PC-3 (cell line): ENCODE results near the gene LRRC47. TPM values are rescaled to one million over a fixed set of nuclear protein-coding genes. Genes with fewer than 3 reads are reported as not detected.

Experiments
- ATAC-seq: fragments of 200-7000 bp; cut with Tn5 transposase; 2 replicates; pipeline ENCODE4 v1.9.1; 2020; ENCODE audit warnings: mild to moderate bottlenecking, moderate library complexity
- BruUV-seq: library from RNA; stranded (reverse); fragments of 400-500 nt; replicated peaks from 2 replicates; lab custom pipeline; 2021; lab: Mats Ljungman, UMichigan
- CTCF ChIA-PET: fragments of 300-600 bp; sonication (Branson Sonifier 250); formaldehyde crosslinking; loops from one replicate; lab custom pipeline; 2022; ENCODE audit warnings: antibody characterized with exemption; lab: Charles Lee
- POLR2A ChIA-PET: fragments of 300-600 bp; sonication (Branson Sonifier 250); formaldehyde crosslinking; loops from one replicate; lab custom pipeline; 2022; ENCODE audit warnings: antibody characterized with exemption; ENCODE audit not compliant: unreplicated experiment; lab: Charles Lee
- DNase-seq: peaks from one replicate; pipeline ENCODE4 v3.0.0-alpha.2; 2015
- H2AFZ ChIP-seq: fragments of 300-600 bp; sonication (generic); 2 replicates; pipeline ENCODE4 v1.6.0; 2016; ENCODE audit warnings: antibody characterized with exemption, low read length
- H3F3A ChIP-seq: fragments of 300-600 bp; sonication (generic); one replicate; pipeline ENCODE4 v1.6.0; 2017; ENCODE audit warnings: antibody characterized with exemption, low read length, control low read depth, mild to moderate bottlenecking; ENCODE audit not compliant: unreplicated experiment
- H3K27ac ChIP-seq: fragments of 300-600 bp; sonication (generic); 2 replicates; pipeline ENCODE4 v1.5.1; 2016; ENCODE audit warnings: mild to moderate bottlenecking, low read length
- H3K27me3 ChIP-seq: fragments of 300-600 bp; sonication (generic); 2 replicates; pipeline ENCODE4 v1.6.1; 2016; ENCODE audit warnings: low read length, mixed read lengths
- H3K36me3 ChIP-seq: fragments of 300-600 bp; sonication (generic); 2 replicates; pipeline ENCODE4 v1.6.1; 2016; ENCODE audit warnings: low read depth, mixed run types, low read length, mixed read lengths
- H3K4me1 ChIP-seq: fragments of 300-600 bp; sonication (generic); 2 replicates; pipeline ENCODE4 v1.5.1; 2016; ENCODE audit warnings: low read length; ENCODE audit not compliant: insufficient read depth
- H3K4me2 ChIP-seq: fragments of 300-600 bp; sonication (generic); 2 replicates; pipeline ENCODE4 v1.6.0; 2016; ENCODE audit warnings: low read length
- H3K4me3 ChIP-seq: fragments of 300-600 bp; sonication (generic); 2 replicates; pipeline ENCODE4 v1.5.1; 2016; ENCODE audit warnings: mild to moderate bottlenecking, low read length, mixed read lengths
- H3K79me2 ChIP-seq: fragments of 300-600 bp; sonication (generic); 2 replicates; pipeline ENCODE4 v1.6.1; 2017; ENCODE audit warnings: low read length, mixed read lengths
- H3K9ac ChIP-seq: fragments of 300-600 bp; sonication (generic); 2 replicates; pipeline ENCODE4 v1.6.0; 2016; ENCODE audit warnings: mild to moderate bottlenecking, low read length
- H3K9me2 ChIP-seq: fragments of 300-600 bp; sonication (generic); replicated peaks from 2 replicates; pipeline ENCODE4 v1.6.1; 2016; ENCODE audit warnings: mixed run types, low read length, mixed read lengths
- H3K9me3 ChIP-seq: fragments of 300-600 bp; sonication (generic); 2 replicates; pipeline ENCODE4 v1.6.1; 2016; ENCODE audit warnings: low read length, mixed read lengths
- H4K20me1 ChIP-seq: fragments of 300-600 bp; sonication (generic); 2 replicates; pipeline ENCODE4 v1.6.1; 2016; ENCODE audit warnings: low read length, mixed read lengths
- CTCF ChIP-seq: fragments of 300-600 bp; sonication (generic); conservative IDR thresholded peaks from 2 replicates; pipeline ENCODE4 v1.5.1; 2017; ENCODE audit warnings: antibody characterized with exemption, low read depth, mild to moderate bottlenecking, low read length
- EZH2 ChIP-seq: fragments of 300-600 bp; sonication (generic); IDR thresholded peaks from one replicate; pipeline ENCODE4 v1.6.1; 2017; ENCODE audit warnings: antibody characterized with exemption, mild to moderate bottlenecking, low read length; ENCODE audit not compliant: unreplicated experiment
- EZH2phosphoT487 ChIP-seq: fragments of 300-600 bp; sonication (generic); IDR thresholded peaks from 2 replicates; pipeline ENCODE4 v1.6.1; 2018; ENCODE audit warnings: mild to moderate bottlenecking, antibody characterized with exemption, low read length, borderline replicate concordance
- intact Hi-C: fragments of 100-400 bp; cut with micrococcal nuclease; formaldehyde crosslinking; loops from 2 replicates; pipeline ENCODE4 v1.9.0; 2023
- total RNA-seq: library from RNA; depleted of rRNA; stranded (reverse); fragments of >200 nt; gene quantifications from 2 replicates; pipeline ENCODE4 v1.2.3, GENCODE V29; 2014

LRRC47 gene
- total RNA-seq, 1 experiment from 2014 or later, result 77.4 TPM

- no peaks in the 10 kb centered on the region for H3K9me2 ChIP-seq
- peaks cover 22% of the 10 kb centered on the region for H3K36me3 ChIP-seq
- CTCF ChIA-PET, result no interaction called here
- H3F3A ChIP-seq, result no peaks in the 10 kb centered on the region
- H4K20me1 ChIP-seq, result no peaks in the 10 kb centered on the region
- H3K4me1 ChIP-seq, result no peaks in the 10 kb centered on the region
- no peak overlapping the region for H3K4me3 ChIP-seq
- no peak for ATAC-seq
- H3K9ac ChIP-seq, result no peak overlapping the region
- no peak overlapping the region for H3K4me2 ChIP-seq
- no peak for TF ChIP-seq EZH2phosphoT487
- TF ChIP-seq EZH2, result no peak
- TF ChIP-seq CTCF, result no peak
- no peak overlapping the region for H3K27ac ChIP-seq
- intact Hi-C loops, result no loop called here
- no peaks in the 10 kb centered on the region for H3K9me3 ChIP-seq
- H3K79me2 ChIP-seq, result no peaks in the 10 kb centered on the region
- no peaks in the 10 kb centered on the region for H3K27me3 ChIP-seq
- H2AFZ ChIP-seq, result no peak overlapping the region
- BruUV-seq, result no TSS peak
- no peak for DNase-seq
- POLR2A ChIA-PET, result no interaction called here
These were observed 62.3 kb downstream of the LRRC47 start for GRCh38 chr1:3733883-3734589.

- TF ChIP-seq EZH2phosphoT487 (no peak), CTCF (no peak), EZH2 (no peak)
- BruUV-seq, result no TSS peak
- Histone ChIP-seq H2AFZ (no peak overlapping the region), H3K27ac (no peak overlapping the region), H3K9me3 (no peaks in the 10 kb centered on the region), H3K4me3 (no peak overlapping the region), H3K36me3 (peaks cover 15% of the 10 kb centered on the region; the same call in 1 of the 2 replicates), H3F3A (no peaks in the 10 kb centered on the region), H3K27me3 (peaks cover 3% of the 10 kb centered on the region; the same call in 1 of the 2 replicates), H3K4me2 (no peak overlapping the region), H3K9me2 (no peaks in the 10 kb centered on the region), H4K20me1 (no peaks in the 10 kb centered on the region), H3K4me1 (no peaks in the 10 kb centered on the region), H3K9ac (no peak overlapping the region), H3K79me2 (no peaks in the 10 kb centered on the region)
- ATAC-seq (no peak; the same call in 1 of the 2 replicates), DNase-seq (no peak)
- ChIA-PET POLR2A (no interaction called here), CTCF (no interaction called here)
- intact Hi-C loops, result no loop called here
These were observed 63.0 kb downstream of the LRRC47 start for GRCh38 chr1:3733094-3733882.
